Measurements from ENCODE around the gene AUTS2.

The AUTS2 gene

GRCh38 chr7:69620650-69621049 lies 22.4 kb downstream of the AUTS2 start:
- no peak overlapping the region for H3K4me3 ChIP-seq (replicated peaks; ENCODE audit: low read depth, low read length)
- TF ChIP-seq, protein P1, sequence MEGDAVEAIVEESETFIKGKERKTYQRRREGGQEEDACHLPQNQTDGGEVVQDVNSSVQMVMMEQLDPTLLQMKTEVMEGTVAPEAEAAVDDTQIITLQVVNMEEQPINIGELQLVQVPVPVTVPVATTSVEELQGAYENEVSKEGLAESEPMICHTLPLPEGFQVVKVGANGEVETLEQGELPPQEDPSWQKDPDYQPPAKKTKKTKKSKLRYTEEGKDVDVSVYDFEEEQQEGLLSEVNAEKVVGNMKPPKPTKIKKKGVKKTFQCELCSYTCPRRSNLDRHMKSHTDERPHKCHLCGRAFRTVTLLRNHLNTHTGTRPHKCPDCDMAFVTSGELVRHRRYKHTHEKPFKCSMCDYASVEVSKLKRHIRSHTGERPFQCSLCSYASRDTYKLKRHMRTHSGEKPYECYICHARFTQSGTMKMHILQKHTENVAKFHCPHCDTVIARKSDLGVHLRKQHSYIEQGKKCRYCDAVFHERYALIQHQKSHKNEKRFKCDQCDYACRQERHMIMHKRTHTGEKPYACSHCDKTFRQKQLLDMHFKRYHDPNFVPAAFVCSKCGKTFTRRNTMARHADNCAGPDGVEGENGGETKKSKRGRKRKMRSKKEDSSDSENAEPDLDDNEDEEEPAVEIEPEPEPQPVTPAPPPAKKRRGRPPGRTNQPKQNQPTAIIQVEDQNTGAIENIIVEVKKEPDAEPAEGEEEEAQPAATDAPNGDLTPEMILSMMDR (IDR thresholded peaks at IDR 0.05; ENCODE audit: low read depth, low read length, missing control alignments), result no peak
- DNase-seq (ENCODE audit: extremely low read depth, low read depth), result no peak

DNA sequence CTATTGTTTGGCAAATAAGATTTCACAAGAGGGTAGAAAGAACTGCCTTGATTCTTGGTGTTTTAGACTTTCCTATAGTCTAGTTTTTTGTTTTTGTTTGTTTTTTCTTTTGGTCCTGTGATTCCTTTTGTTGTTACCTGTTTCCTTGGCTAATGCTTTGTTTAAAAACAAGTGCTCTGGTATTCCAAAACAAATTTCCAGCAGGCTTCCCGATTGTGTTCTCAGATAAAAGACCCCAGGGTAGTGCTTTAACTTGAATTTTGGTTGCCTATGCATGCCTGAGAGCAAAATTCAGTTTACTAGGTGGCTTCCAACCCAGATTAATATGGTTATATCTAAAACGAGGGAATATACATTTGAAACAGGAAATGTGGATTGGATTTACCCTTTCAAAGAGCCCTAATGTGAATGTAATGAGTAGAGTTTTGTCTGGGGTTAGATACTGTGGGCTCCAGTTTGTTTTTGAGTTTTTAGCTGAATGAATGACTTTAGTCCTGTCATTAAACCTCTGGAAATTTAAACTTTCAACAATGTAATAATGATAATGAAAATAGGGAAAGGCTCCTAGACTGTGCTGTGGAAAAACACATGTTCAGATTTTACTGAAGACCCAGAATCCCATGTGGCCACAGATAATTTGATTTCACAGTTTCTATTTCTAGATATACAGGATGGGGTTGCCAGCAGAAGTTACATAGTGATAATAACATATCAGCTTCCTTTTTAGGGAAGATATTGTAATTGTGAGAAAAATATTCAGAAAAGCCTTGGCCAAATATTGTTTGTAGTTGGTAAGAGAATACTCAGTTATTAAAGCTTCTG lies 23.9 kb downstream of the AUTS2 start:
- no peak for DNase-seq (ENCODE audit: extremely low read depth, low read depth)
- TF ChIP-seq, protein P1 (IDR thresholded peaks at IDR 0.05; ENCODE audit: low read depth, low read length, missing control alignments), result no peak
- H3K4me3 ChIP-seq (replicated peaks; ENCODE audit: low read depth, low read length), result no peak overlapping the region

DNA sequence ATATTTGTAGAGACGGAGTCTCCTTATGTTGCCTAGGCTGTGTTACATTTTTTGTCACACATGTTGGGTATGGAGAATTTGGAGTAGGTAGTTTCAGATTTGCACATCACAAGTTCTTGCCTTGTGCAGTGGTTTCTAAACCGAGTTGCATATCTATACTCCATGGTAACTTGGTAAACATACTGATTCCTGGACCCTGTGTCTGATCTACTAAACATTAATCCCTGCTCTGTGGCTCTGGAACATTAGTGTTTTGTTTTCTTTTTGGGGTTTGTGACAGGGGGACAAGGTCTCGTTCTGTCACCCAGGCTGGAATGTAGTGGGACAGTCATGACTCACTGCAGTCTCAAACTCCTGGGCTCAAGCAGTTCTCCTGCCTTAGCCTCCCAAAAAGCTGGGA lies 24.7 kb downstream of the AUTS2 start:
- no peak for DNase-seq (ENCODE audit: extremely low read depth, low read depth)
- TF ChIP-seq, protein P1 (IDR thresholded peaks at IDR 0.05; ENCODE audit: low read depth, low read length, missing control alignments), result no peak
- no peak overlapping the region for H3K4me3 ChIP-seq (replicated peaks; ENCODE audit: low read depth, low read length)

- no peak for DNase-seq (ENCODE audit: extremely low read depth, low read depth)
- no peak overlapping the region for H3K4me3 ChIP-seq (replicated peaks; ENCODE audit: low read depth, low read length)
- TF ChIP-seq, protein P1 (IDR thresholded peaks at IDR 0.05; ENCODE audit: low read depth, low read length, missing control alignments), result no peak
Measured at GRCh38 chr7:69624435-69625230, 26.4 kb downstream of the AUTS2 start.

DNA sequence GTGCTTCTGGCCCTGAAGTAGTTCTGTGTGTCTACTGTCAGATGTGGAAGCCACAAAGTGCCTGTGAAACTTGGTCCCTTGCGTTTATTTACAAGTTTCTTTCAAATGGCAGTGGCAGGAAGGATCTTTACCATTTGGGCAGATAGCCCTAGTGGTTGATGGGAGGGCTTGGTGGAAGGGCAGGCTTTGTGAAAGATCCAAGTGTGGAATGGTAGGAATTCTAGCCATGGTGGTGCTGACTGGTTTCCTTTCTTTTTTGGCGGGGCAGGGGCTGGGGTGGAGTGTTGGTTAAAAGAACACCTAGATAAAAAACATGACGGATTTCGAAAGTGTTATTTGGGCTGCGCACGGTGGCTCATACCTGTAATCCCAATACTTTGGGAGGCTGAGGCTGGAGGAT lies 27.0 kb downstream of the AUTS2 start:
- no peak overlapping the region for H3K4me3 ChIP-seq (replicated peaks; ENCODE audit: low read depth, low read length)
- DNase-seq (ENCODE audit: extremely low read depth, low read depth), result no peak
- TF ChIP-seq, protein P1 (IDR thresholded peaks at IDR 0.05; ENCODE audit: low read depth, low read length, missing control alignments), result no peak

- DNase-seq (ENCODE audit: extremely low read depth, low read depth), result no peak
- TF ChIP-seq, protein P1 (IDR thresholded peaks at IDR 0.05; ENCODE audit: low read depth, low read length, missing control alignments), result no peak
Measured at GRCh38 chr7:69625798-69626197, 27.5 kb downstream of the AUTS2 start.

More at GRCh38 chr7:69625798-69626197, 27.5 kb downstream of the AUTS2 start:
- no peak overlapping the region for H3K4me3 ChIP-seq (replicated peaks; ENCODE audit: low read depth, low read length)

Data from HFF-Myc (cell line).